HG03025 (cell line): ENCODE data around the gene PSMD8.
"Not testable (repeated sequence)": the region's sequence is repeated elsewhere in the genome, so short reads cannot be mapped to it uniquely, and the experiment has no call there.

Source experiments
- ATAC-seq: cut with Tn5 transposase; IDR thresholded peaks from one replicate; pipeline ENCODE4 v1.9.1; 2021; ENCODE audit warnings: mild to moderate bottlenecking, moderate library complexity; ENCODE audit not compliant: unreplicated experiment, low FRiP score

The PSMD8 gene

GRCh38 chr19:38361633-38362075 is 12.7 kb upstream of the PSMD8 start:
- ATAC-seq, result no peak

- no peak for ATAC-seq
Measured at GRCh38 chr19:38362076-38362945, 12.1 kb upstream of the PSMD8 start.

GRCh38 chr19:38362946-38363688 is 11.3 kb upstream of the PSMD8 start:
- ATAC-seq, result not testable (repeated sequence)

GRCh38 chr19:38367041-38367440 is 7.3 kb upstream of the PSMD8 start:
- no peak for ATAC-seq

- ATAC-seq, result no peak
Measured at GRCh38 chr19:38369584-38369983, 4.8 kb upstream of the PSMD8 start.

- no peak for ATAC-seq
Measured at GRCh38 chr19:38370299-38370698, 4.1 kb upstream of the PSMD8 start.

- ATAC-seq, result no peak
Measured at GRCh38 chr19:38371081-38371480, 3.3 kb upstream of the PSMD8 start.

- no peak for ATAC-seq
Measured at GRCh38 chr19:38373907-38374331, 452 bp upstream of the PSMD8 start.

GRCh38 chr19:38375098-38375493 is 725 bp downstream of the PSMD8 start:
- no peak for ATAC-seq

GRCh38 chr19:38375748-38376147 is 1.4 kb downstream of the PSMD8 start:
- no peak for ATAC-seq

GRCh38 chr19:38376576-38376975 is 2.2 kb downstream of the PSMD8 start:
- ATAC-seq, result no peak

GRCh38 chr19:38377052-38377451 is 2.7 kb downstream of the PSMD8 start:
- no peak for ATAC-seq

- ATAC-seq, result no peak
Measured at GRCh38 chr19:38378866-38379265, 4.5 kb downstream of the PSMD8 start.

GRCh38 chr19:38381138-38381537 is 6.8 kb downstream of the PSMD8 start:
- no peak for ATAC-seq

GRCh38 chr19:38383184-38383583 is 8.8 kb downstream of the PSMD8 start:
- ATAC-seq, result no peak

- ATAC-seq, result no peak
Measured at GRCh38 chr19:38383743-38384142, 9.4 kb downstream of the PSMD8 start.

GRCh38 chr19:38384209-38385027 is 10.0 kb downstream of the PSMD8 start:
- ATAC-seq, result no peak

GRCh38 chr19:38385057-38385803 is 10.9 kb downstream of the PSMD8 start:
- ATAC-seq, result no peak

GRCh38 chr19:38385804-38386257 is 11.5 kb downstream of the PSMD8 start:
- ATAC-seq, result no peak
